NCI-H2029 treated with DMSO at 0.1 percent for 48 hours (cell line): ENCODE measurements around the gene CMC2.

Source experiments
- DNase-seq: peaks from one replicate; lab custom pipeline; 2025; lab: John Stamatoyannopoulos, UW

CMC2 gene

GRCh38 chr16:80931801-80932707 lies 74.6 kb downstream of the CMC2 start:
- DNase-seq, result no peak

- DNase-seq, result no peak
These were observed 82.2 kb downstream of the CMC2 start for GRCh38 chr16:80924372-80924978.

DNA sequence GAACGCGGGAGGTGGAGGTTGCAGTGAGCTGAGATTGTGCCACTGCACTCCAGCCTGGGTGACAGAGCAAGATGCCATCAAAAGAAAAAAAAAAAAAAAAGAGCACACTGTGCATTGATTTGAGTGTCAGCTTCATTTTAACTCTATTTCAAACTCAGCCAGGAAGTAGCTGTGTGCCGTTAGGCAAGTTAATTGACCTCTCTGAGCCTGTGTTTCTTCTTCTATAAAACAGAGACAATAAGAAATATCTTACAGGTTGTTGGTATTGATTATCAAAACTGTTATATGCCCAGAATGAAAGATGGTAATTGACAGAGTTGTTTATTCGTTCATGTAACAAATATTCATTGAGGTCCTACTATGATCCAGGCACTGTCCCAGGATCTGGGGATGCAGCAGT lies 83.3 kb downstream of the CMC2 start:
- no peak for DNase-seq
